ENCODE measurements around the gene NDST3.

GRCh38 chr4:118004088-118004487 lies 30.2 kb upstream of the NDST3 start:
- TF ChIP-seq ATF3 (IDR thresholded peaks at IDR 0.05) (no peak), CTCF (IDR thresholded peaks at IDR 0.05; ENCODE audit: low read depth, low read length, missing input control) (no peak), JUND (IDR thresholded peaks at IDR 0.05) (no peak), GABPA (IDR thresholded peaks at IDR 0.05 in 1 of 2, conservative IDR thresholded peaks at IDR 0.05 in 1 of 2) (no peak), RXRA (IDR thresholded peaks at IDR 0.05) (no peak), RAD21 (IDR thresholded peaks at IDR 0.05) (no peak), NR2F2 (IDR thresholded peaks at IDR 0.05) (no peak), MAX (IDR thresholded peaks at IDR 0.05) (no peak), FOXA1 (IDR thresholded peaks at IDR 0.05) (no peak), ZBTB33 (IDR thresholded peaks at IDR 0.05) (no peak)

Measured in liver (tissue), 3 donors.